Posterior vena cava (tissue), 2 donors: ENCODE results near the gene SHB. TPM values are rescaled to one million over a fixed set of nuclear protein-coding genes. Genes with fewer than 3 reads are reported as not detected.

Source experiments
- DNase-seq: peaks from one replicate; pipeline ENCODE4 v3.0.0-alpha.2; 2020; ENCODE audit warnings: low spot score
- intact Hi-C, 2 donors: fragments of 100-400 bp; cut with DNase I; formaldehyde crosslinking; loops; one replicate each; pipeline versions ENCODE4 v1.14.1 to v1.14.2; 2022 to 2023
- total RNA-seq, 2 donors: library from RNA; stranded (reverse); fragmentation: NEBNext Ultra II Directional; extraction: Animal tissue kit (Norgen Biotek cat#: 25700); gene quantifications; one replicate each; pipeline ENCODE4 v1.2.1, GENCODE V29; 2021
- donor health status: DM: yes; HTN: yes; CAD: no.
- donor health status: DM: yes; HTN: yes; CAD: no.

SHB gene
- total RNA-seq, 2 donors from 2014 or later: 18.7 to 23.0 TPM

- DNase-seq: no peak
- intact Hi-C loops: no loop called here
Observed at GRCh38 chr9:38003946-38004808, 64.8 kb downstream of the SHB start.

DNA sequence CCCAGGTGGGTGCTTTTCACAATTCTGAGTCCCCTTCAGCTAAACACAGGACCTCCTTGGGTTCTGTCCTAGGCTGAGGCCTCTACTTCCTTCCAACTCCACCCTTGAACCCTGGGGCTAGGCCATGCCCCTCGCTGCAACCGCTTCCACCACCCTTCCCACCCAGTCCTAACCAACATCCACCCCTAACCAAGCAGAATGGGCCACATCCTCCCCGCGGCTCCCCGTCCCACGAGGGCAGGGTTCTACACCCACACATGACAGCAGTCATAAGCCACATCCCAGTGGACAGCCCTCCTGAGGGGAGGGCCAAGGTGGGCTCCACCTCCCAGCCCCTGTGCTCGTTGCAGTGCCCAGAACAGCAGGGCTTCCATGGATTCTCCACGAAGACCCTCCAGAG is 65.8 kb downstream of the SHB start:
- intact Hi-C loops: no loop called here
- no peak for DNase-seq

DNA sequence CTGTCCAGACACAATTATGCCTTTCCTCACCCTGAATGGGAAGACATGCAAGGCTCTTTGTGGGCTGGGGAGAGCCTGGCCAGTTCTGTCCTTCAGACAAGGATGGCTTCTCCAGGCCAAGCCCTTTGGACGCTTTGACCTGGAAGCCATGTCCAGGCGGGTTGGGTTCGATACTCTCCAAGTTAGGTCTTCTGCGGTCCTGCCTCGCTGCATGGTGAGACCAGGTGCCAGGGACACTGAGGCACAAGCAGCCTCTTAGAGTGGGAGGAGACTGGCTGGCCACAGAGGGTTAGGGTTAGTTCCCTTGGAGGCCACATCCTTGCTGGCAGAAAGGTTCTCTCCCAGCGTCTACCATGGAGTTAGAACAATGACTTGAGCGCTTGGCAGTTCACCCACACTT is 67.6 kb downstream of the SHB start:
- intact Hi-C loops: no loop called here

DNA sequence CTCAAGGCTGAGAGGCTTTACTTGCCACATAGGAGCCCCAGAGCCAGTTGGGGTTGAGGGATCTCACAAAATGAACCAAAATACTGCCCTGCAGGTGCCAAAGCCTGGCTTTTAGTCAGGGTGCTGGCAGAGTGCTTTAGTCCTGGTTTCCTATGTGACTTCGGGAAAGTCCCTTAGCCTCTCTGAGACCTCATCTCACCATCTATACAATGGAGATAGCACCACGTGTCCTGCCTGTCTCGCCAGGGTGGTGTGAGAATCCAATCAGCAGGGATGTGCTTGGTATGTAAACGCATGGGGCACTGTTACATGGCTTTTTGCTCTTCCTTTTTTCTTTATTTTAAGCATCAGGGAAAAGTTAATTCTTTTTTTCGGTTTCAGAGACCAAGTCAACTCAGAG is 68.3 kb downstream of the SHB start:
- DNase-seq: no peak

More for the DNA sequence above, 67.6 kb downstream of the SHB start:
- no peak for DNase-seq

GRCh38 chr9:38000332-38000731 is 68.7 kb downstream of the SHB start:
- intact Hi-C loops: no loop called here
- peak; percentile 70 for DNase-seq

More for the DNA sequence above, 68.3 kb downstream of the SHB start:
- intact Hi-C loops: no loop called here

DNA sequence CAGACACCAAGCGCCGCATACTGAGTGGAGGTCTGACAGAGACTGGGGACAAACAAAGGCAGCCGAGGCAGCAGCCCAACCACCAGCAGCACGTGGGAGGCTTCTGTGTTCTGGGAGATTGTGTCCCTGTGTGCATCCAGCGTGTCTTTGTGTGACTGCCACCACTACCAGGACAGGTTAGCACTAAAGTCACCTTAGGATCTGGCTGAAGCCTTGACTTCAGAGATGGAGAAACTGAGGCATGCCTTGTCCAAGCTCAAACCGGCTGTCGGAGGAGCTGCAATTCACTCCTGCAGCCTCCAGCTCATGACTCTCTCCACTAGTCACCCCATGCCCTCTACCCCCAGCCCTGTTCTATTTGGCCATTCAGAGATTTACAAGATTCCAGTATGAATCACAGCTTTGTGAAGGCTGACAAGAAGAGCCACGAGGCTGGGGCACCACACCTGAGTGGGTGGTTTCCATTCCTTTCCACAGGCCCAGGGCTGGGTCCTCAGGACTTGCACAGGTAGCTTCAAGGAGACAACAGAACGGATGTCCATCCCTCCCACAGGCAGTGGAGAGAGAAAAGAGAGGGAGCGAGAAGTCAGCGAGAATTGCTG is 69.3 kb downstream of the SHB start:
- DNase-seq: peak; percentile 70
- intact Hi-C loops: no loop called here

- DNase-seq: peak; percentile 88
- intact Hi-C loops: no loop called here
Observed at GRCh38 chr9:37998881-37999587, 70.0 kb downstream of the SHB start.

GRCh38 chr9:37997636-37998374 is 71.2 kb downstream of the SHB start:
- peak; percentile 60 for DNase-seq
- intact Hi-C loops: no loop called here

- intact Hi-C loops: no loop called here
- peak; percentile 1 for DNase-seq
Observed at GRCh38 chr9:37996819-37997217, 72.2 kb downstream of the SHB start.

DNA sequence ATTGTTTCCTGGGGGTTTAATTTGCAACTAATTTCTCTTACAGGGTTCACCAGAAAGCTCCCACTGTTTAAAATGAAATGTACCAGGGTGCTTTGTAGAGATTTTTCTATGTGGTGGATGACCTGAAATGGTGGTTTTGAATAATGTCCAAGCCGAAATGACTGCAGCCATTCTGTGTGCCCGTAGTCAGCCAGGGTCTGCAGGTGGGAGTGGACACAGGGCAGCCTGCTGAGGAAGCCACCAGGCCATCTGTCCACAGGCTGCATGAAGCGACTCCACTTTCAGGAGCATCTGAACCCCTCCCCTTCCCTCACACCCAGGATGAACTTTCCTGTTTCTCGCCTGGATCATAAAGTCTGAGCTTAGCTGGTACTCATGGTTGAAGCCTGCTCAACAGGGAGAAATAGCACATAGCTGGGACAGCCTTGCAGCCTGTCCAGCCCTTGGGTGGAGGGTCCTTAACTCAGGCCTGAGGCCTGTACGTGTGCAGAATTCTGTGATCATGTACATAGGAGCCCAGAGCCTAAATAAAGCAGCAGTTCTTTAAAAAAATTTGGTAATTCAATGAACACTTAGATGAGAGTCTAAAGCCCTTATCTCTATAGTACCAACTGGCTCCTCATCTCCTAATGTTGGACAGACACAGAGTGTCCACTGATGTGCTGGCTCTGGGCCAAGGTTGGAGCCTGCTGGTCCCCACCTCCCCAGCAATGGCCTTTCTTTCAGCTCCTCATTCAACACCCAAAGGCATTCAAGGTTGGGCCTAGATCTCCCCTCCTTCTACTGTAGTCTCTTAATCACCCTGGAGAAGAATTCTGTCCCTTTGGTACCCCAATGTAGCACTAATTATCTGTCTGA is 72.8 kb downstream of the SHB start:
- intact Hi-C loops: no loop called here
- peak; percentile 32 for DNase-seq

DNA sequence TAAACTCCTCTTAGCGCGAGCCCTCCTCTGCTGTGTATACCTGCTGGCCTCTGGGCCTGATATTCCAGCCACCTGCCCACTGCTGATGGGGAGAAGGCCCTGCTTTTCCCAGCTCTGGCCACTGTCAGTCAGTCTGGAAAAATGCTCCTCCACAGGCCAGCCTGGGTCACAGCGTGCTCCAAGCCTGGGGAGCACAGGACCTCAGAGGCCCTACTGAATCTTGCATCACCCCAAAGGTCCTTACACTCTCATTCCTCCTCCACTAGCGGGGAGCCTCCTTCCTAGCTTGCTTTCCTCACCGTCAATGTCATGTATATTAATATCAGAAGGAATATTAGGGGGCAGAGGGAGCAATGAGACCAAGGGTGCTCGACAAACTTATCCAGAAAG is 73.7 kb downstream of the SHB start:
- DNase-seq: peak; percentile 26
- intact Hi-C loops: no loop called here

DNA sequence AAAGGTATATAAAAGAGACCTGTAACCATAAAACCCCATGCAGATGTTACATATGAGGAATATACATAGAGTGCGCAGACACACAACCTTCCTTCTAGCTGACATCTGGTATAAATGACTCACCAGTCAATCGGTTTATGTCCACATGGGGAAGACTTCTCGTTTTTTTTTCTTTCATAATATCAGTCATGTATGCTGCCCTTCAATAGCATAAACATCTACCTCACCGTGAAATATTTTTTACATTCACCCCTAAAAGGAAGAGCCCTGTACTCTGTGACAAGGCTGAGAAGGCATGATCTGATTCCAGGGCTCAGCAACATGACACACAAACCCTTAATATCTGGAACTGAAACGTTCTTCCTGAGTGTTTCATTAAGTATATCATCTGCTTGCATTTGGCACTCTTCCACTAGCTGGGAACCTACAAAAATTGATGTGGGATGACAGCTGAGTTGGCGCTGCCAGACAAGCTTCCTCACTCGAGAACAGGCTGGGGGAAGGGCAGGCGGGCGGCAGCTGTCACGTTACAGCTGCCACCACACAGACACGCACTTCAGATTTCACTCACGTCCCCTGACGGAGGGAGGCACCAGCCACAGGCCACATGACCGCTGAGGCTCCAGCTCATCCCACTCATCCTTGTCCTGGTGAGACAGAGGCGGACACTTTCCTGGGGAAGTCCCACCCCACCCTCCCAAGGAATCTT is 74.2 kb downstream of the SHB start:
- DNase-seq: peak; percentile 93
- intact Hi-C loops: no loop called here

DNA sequence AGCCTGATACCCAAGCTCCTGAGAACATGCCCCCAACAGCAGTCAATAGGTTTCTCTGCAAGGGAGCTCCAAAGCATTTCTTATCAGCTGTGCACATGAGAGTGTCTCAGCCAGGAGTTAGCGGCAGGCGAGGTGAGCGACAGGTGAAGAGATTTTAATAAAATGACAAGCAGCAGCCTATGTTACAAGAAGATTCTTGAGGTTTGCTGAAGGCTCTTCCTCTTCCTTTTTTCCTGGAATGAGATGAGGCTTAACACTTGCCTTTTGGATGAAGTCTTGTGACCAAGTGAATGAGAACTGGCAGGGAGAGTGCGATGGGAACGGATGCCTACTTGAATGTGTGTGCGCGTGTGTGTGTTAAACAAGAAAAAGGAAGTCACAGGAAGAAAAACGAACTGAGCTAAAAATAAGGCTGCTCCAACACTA is 76.1 kb downstream of the SHB start:
- no peak for DNase-seq
- intact Hi-C loops: no loop called here

- intact Hi-C loops: no loop called here
- no peak for DNase-seq
Observed at GRCh38 chr9:37990404-37991015, 78.5 kb downstream of the SHB start.

GRCh38 chr9:37989701-37990100 is 79.3 kb downstream of the SHB start:
- no peak for DNase-seq
- intact Hi-C loops: no loop called here

DNA sequence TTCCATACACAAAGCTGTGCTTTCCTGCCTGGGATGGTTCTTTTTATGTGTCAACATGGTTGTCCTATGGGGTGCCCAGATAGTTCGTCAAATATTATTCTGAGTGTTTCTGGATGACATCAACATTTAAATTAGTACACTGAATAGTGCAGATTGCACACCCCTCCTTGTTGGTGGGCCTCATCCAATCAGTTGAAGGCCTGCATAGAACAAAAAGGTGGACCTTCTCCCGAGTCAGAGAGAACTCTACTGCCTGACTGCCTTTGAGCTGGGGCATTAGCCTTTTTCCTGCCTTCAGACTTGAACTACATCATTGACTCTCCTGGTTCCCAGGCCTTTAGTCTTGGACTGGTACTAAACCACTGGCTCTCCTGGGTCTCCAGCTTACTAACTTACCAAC is 80.4 kb downstream of the SHB start:
- no peak for DNase-seq

DNA sequence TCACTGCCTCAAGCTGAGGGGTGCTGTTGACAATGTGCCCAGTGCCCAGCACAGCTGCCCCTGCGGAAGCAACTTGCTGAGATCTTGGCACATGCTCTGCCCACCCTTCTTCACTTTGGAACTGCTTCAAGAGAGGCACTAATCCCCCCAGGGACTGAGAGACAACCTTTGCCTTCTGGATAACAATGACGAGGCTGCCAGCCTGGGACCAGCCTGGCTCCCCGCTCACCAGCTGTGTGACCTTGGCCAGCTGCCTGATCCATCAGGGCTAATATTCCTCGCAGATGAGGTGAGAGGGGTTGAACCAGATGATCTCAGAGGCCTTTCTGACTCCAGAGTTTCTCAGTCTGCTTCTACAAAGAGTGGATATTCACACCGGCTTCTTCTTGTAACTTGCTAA is 81.0 kb downstream of the SHB start:
- intact Hi-C loops: no loop called here
- no peak for DNase-seq

More for the DNA sequence above, 80.4 kb downstream of the SHB start:
- intact Hi-C loops: no loop called here
